HepG2 (cell line): Measurements from ENCODE around the gene FOXA1. TPM values are rescaled to one million over a fixed set of nuclear protein-coding genes. Genes with fewer than 3 reads are reported as not detected.

ENCODE experiments used
- ATF6 ChIP-seq: sonication (generic); formaldehyde crosslinking; conservative IDR thresholded peaks from 2 replicates; pipeline ENCODE4 v1.4.0; 2020; ENCODE audit warnings: missing genetic modification reagents
- HIC2 ChIP-seq: sonication (generic); formaldehyde crosslinking; IDR thresholded peaks from 2 replicates; pipeline ENCODE4 v1.9.0; 2022; ENCODE audit warnings: low read depth, missing genetic modification reagents
- HMG20B ChIP-seq: conservative IDR thresholded peaks from 2 replicates; pipeline ENCODE4 v1.6.1; 2016; ENCODE audit warnings: missing genetic modification reagents, missing compliant biosample characterization
- KAT7 ChIP-seq: IDR thresholded peaks from 2 replicates; pipeline ENCODE4 v1.6.1; 2018; ENCODE audit warnings: borderline replicate concordance, missing compliant biosample characterization
- KDM6A ChIP-seq: IDR thresholded peaks from 2 replicates; pipeline ENCODE4 v1.6.1; 2016; ENCODE audit warnings: low read depth
- MAZ ChIP-seq, 2 experiments: sonication (generic) in 1 of 2; formaldehyde crosslinking in 1 of 2; IDR thresholded peaks; 2 replicates each; pipeline versions ENCODE4 v1.5.0 to v1.6.1; 2012 to 2020; ENCODE audit warnings: low read depth in 2 of 2, mild to moderate bottlenecking in 2 of 2, borderline replicate concordance in 1 of 2, improper control_type of control experiment in 1 of 2, low read length in 1 of 2, missing genetic modification reagents in 1 of 2, moderate library complexity in 1 of 2
- PLRG1 ChIP-seq: fragments of 450-650 bp; conservative IDR thresholded peaks from 2 replicates; pipeline ENCODE4 v1.6.1; 2016
- PTBP1 ChIP-seq: fragments of 200-400 bp; formaldehyde crosslinking; IDR thresholded peaks from 2 replicates; pipeline ENCODE4 v1.6.1; 2018; ENCODE audit warnings: low read length, low read depth; ENCODE audit not compliant: poor library complexity, severe bottlenecking
- TBL1XR1 ChIP-seq: fragments of 150-350 bp; IDR thresholded peaks from 2 replicates; pipeline ENCODE4 v1.6.1; 2014; ENCODE audit warnings: borderline replicate concordance, low read length; ENCODE audit not compliant: partially characterized antibody
- ZBTB4 ChIP-seq: sonication (generic); formaldehyde crosslinking; IDR thresholded peaks from 2 replicates; pipeline ENCODE4 v1.4.0; 2020; ENCODE audit warnings: missing genetic modification reagents, mild to moderate bottlenecking, borderline replicate concordance
- ZFP36L2 ChIP-seq: sonication (generic); formaldehyde crosslinking; IDR thresholded peaks from 2 replicates; pipeline ENCODE4 v1.4.0; 2020; ENCODE audit warnings: missing genetic modification reagents
- ZKSCAN1 ChIP-seq: fragments of 150-350 bp; IDR thresholded peaks from 2 replicates; pipeline ENCODE4 v1.6.1; 2014; ENCODE audit warnings: low read length
- ZNF33B ChIP-seq: sonication (generic); formaldehyde crosslinking; IDR thresholded peaks from 2 replicates; pipeline ENCODE4 v1.5.1; 2020; ENCODE audit warnings: mild to moderate bottlenecking, missing genetic modification reagents
- ZNF569 ChIP-seq: sonication (generic); formaldehyde crosslinking; IDR thresholded peaks from 2 replicates; pipeline ENCODE4 v1.5.0; 2020; ENCODE audit warnings: mild to moderate bottlenecking, missing genetic modification reagents, moderate library complexity, borderline replicate concordance
- ZNF800 ChIP-seq: sonication (generic); formaldehyde crosslinking; IDR thresholded peaks from 2 replicates; pipeline ENCODE4 v1.4.0; 2020; ENCODE audit warnings: missing genetic modification reagents
- polyA plus RNA-seq, 8 experiments: library from polyadenylated mRNA; depleted of rRNA in 3 of 8; stranded (reverse) in 7 of 8; unstranded in 1 of 8; fragments of >200 nt; fragmentation: Illumina TruSeq in 4 of 8; extraction: Trizol in 4 of 8; gene quantifications; 2 replicates each; pipeline versions ENCODE4 v1.2.1 to v1.2.3, GENCODE V29; 2011 to 2016; ENCODE audit warnings: low read depth in 4 of 8, missing spikeins in 1 of 8, mixed read lengths in 1 of 8; ENCODE audit not compliant: insufficient read depth in 1 of 8
- total RNA-seq, 5 experiments: library from RNA; depleted of rRNA; stranded (reverse); fragments of >200 nt; fragmentation: Illumina TruSeq; extraction: Trizol; gene quantifications; 2 replicates each; pipeline ENCODE4 v1.2.3, GENCODE V29; 2016; ENCODE audit warnings: low read depth in 1 of 5
- TF ChIP-seq, protein P1 (sequence below): sonication (generic); formaldehyde crosslinking; IDR thresholded peaks from 2 replicates; pipeline ENCODE4 v1.9.0; 2022; ENCODE audit warnings: missing genetic modification reagents, mild to moderate bottlenecking, borderline replicate concordance

The FOXA1 gene
- total and polyA plus RNA-seq, 2 of the 13 experiments (the other 11 are each of a cell fraction or from before 2014, with no cell fraction given), result 43.4 to 58.6 TPM

DNA sequence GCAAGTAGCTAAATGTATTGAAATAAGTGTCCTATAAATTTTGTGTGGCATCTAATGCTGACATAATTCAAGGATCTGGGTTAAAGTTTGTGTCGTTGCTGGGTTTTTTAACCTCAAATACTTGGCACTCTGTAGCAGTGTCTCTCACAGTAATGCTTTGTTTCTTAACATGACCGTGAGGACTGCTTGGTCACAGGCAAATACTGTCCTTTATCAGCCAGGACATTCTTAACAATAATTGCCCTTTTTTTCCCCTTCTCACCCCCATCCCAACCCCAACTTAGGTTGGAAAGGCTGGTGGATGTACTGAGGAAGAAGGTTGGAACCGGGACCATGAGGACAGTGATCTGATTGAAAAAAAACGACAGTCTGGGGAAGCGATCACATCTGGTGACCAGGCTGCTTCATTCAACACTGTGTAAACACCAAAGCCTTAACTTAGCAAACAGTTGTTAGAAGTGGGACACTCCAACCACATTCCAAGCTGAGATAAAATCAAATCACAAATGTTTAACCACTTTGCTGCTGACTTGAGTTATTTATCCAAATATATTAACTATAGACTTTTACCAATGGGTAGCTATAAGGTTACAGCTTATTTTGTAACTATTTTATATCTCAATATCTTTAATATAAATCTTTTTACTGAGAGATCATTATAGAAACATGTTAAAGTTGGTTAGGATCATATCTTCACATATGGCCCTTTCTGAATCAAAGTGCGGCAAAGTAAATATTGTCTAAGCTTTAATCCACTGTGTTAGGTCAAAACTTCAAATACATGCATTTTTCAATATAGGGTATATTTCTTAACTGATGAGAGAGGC, 48.2 kb downstream of the FOXA1 start (continued):
- TF ChIP-seq ZNF33B, result peak; percentile 71; the same call in 1 of the 2 replicates
- TF ChIP-seq, protein P1, sequence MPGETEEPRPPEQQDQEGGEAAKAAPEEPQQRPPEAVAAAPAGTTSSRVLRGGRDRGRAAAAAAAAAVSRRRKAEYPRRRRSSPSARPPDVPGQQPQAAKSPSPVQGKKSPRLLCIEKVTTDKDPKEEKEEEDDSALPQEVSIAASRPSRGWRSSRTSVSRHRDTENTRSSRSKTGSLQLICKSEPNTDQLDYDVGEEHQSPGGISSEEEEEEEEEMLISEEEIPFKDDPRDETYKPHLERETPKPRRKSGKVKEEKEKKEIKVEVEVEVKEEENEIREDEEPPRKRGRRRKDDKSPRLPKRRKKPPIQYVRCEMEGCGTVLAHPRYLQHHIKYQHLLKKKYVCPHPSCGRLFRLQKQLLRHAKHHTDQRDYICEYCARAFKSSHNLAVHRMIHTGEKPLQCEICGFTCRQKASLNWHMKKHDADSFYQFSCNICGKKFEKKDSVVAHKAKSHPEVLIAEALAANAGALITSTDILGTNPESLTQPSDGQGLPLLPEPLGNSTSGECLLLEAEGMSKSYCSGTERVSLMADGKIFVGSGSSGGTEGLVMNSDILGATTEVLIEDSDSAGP (CRISPR knock-in tag), result peak; percentile 52; the same call in 1 of the 2 replicates
- TF ChIP-seq ZKSCAN1, result peak; percentile 56
- TF ChIP-seq KAT7 (CRISPR knock-in tag), result peak; percentile 91; the same call in 1 of the 2 replicates
- TF ChIP-seq HMG20B (CRISPR knock-in tag), result peak; percentile 100
- TF ChIP-seq MAZ (IDR thresholded peaks at IDR 0.05; ENCODE audit: borderline replicate concordance, low read depth, low read length), result no peak
- 0 out of 2 replicates have a peak, but pooled peaks have one; percentile 55 for TF ChIP-seq MAZ (CRISPR knock-in tag; IDR thresholded peaks at IDR 0.05; ENCODE audit: low read depth)
- no peak for TF ChIP-seq ZBTB4 (CRISPR knock-in tag)
- peak; percentile 82; the same call in 1 of the 2 replicates for TF ChIP-seq ZNF800 (CRISPR knock-in tag)
- no peak for TF ChIP-seq PTBP1
- TF ChIP-seq HIC2 (CRISPR knock-in tag), result peak; percentile 49; the same call in 1 of the 2 replicates
- TF ChIP-seq KDM6A (CRISPR knock-in tag), result peak; percentile 93
- TF ChIP-seq PLRG1, result no peak
- peak; percentile 92; the same call in 1 of the 2 replicates for TF ChIP-seq ATF6 (CRISPR knock-in tag)
- TF ChIP-seq ZFP36L2 (CRISPR knock-in tag), result peak; percentile 60; the same call in 1 of the 2 replicates
- peak; percentile 74 for TF ChIP-seq TBL1XR1
- TF ChIP-seq ZNF569 (CRISPR knock-in tag), result no peak; the same call in 1 of the 2 replicates
